ENCODE results near the gene HNRNPUL1. TPM values are rescaled to one million over a fixed set of nuclear protein-coding genes. Genes with fewer than 3 reads are reported as not detected.

Gene HNRNPUL1
- total RNA-seq, 2 experiments from 2014 or later: 194 to 360 TPM

DNA sequence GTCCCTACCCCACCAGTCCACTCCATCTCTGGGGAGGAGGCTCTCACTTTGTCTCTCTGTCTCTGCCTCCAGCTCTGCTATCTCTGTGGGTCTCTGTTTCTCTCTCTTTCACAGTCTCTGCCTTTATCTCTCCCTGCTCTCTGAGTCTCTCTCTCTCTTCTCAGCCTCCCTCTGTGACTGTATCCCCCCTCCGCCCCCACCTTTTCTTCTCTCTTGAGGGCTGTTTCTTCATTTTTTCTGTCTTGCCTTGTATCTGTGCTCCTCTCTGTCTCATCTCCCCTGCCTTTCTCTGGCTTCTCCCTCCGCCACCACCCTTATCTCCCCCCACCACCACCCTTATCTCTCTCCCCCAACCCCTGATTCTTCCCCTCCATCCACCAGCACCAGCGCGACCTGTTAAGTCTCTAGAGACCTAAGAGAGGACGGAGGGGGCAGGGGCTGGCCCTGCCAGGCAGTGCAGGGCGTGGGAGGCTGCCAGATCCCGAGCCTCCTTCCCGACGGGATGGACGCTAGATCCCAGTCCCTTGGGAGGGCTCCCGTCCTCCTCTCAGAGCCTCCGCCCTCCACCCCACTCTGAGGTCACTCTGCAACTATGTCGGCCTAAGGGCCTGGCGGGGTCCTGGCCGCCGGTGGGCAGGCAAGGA, 44.1 kb upstream of the HNRNPUL1 start:
- CTCF ChIA-PET (ENCODE audit: unreplicated experiment): no interaction called here
- Histone ChIP-seq H3K27ac (ENCODE audit: low read depth, low read length, poor library complexity, severe bottlenecking) (no peak overlapping the region), H2AFZ (ENCODE audit: low read length) (no peak overlapping the region), H4K20me1 (ENCODE audit: insufficient read depth, low read length) (no peaks in the 10 kb centered on the region), H3K36me3 (ENCODE audit: insufficient read depth, low read length) (no peaks in the 10 kb centered on the region), H3K9me2 (ENCODE audit: insufficient read depth, low read length) (no peaks in the 10 kb centered on the region), H3K79me2 (ENCODE audit: insufficient read depth, low read depth, low read length) (no peaks in the 10 kb centered on the region), H3K4me2 (ENCODE audit: low read length) (no peak overlapping the region), H3K4me1 (ENCODE audit: insufficient read depth, low read length, poor library complexity, severe bottlenecking) (no peaks in the 10 kb centered on the region), H3K4me3 (ENCODE audit: low read depth, low read length, poor library complexity, severe bottlenecking) (no peak overlapping the region), H3K9me3 (ENCODE audit: low read length) (no peaks in the 10 kb centered on the region)
- POLR2A ChIA-PET: no interaction called here
- BruUV-seq (replicated peaks): no TSS peak
- intact Hi-C loops (cut with micrococcal nuclease; ENCODE audit: unreplicated experiment): no loop called here
- no peak for DNase-seq (ENCODE audit: low spot score)
- no peak for TF ChIP-seq EZH2phosphoT487 (IDR thresholded peaks at IDR 0.05; ENCODE audit: borderline replicate concordance, low read depth, low read length)
- TF ChIP-seq, protein P1, sequence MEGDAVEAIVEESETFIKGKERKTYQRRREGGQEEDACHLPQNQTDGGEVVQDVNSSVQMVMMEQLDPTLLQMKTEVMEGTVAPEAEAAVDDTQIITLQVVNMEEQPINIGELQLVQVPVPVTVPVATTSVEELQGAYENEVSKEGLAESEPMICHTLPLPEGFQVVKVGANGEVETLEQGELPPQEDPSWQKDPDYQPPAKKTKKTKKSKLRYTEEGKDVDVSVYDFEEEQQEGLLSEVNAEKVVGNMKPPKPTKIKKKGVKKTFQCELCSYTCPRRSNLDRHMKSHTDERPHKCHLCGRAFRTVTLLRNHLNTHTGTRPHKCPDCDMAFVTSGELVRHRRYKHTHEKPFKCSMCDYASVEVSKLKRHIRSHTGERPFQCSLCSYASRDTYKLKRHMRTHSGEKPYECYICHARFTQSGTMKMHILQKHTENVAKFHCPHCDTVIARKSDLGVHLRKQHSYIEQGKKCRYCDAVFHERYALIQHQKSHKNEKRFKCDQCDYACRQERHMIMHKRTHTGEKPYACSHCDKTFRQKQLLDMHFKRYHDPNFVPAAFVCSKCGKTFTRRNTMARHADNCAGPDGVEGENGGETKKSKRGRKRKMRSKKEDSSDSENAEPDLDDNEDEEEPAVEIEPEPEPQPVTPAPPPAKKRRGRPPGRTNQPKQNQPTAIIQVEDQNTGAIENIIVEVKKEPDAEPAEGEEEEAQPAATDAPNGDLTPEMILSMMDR (conservative IDR thresholded peaks at IDR 0.05; ENCODE audit: low read length): no peak

DNA sequence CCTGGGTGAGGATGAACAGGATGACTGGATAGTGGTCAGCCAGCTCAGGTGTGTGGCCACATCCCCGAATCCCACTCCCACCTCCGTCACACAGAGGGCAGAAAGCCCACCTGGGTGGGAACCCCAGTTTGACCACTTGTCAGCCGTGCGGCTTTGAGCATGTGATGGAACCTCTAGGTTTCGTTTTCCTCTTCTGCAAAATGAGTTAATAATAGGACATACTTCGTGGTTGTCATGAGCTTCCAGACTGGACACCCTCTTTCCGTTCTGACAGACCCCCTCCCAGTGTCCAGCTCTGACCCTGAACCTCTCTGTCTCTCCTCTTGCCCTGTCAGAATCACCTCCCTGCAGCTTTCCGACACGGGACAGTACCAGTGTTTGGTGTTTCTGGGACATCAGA, 43.4 kb upstream of the HNRNPUL1 start:
- Histone ChIP-seq H3K36me3 (ENCODE audit: insufficient read depth, low read length) (no peaks in the 10 kb centered on the region), H4K20me1 (ENCODE audit: insufficient read depth, low read length) (no peaks in the 10 kb centered on the region), H3K27ac (ENCODE audit: low read depth, low read length, poor library complexity, severe bottlenecking) (no peak overlapping the region), H3K4me1 (ENCODE audit: insufficient read depth, low read length, poor library complexity, severe bottlenecking) (no peaks in the 10 kb centered on the region), H2AFZ (ENCODE audit: low read length) (no peak overlapping the region), H3K9me2 (ENCODE audit: insufficient read depth, low read length) (no peaks in the 10 kb centered on the region), H3K4me2 (ENCODE audit: low read length) (no peak overlapping the region), H3K9me3 (ENCODE audit: low read length) (no peaks in the 10 kb centered on the region), H3K79me2 (ENCODE audit: insufficient read depth, low read depth, low read length) (no peaks in the 10 kb centered on the region), H3K4me3 (ENCODE audit: low read depth, low read length, poor library complexity, severe bottlenecking) (no peak overlapping the region)
- TF ChIP-seq EZH2phosphoT487 (IDR thresholded peaks at IDR 0.05; ENCODE audit: borderline replicate concordance, low read depth, low read length): no peak
- TF ChIP-seq, protein P1 (conservative IDR thresholded peaks at IDR 0.05; ENCODE audit: low read length): no peak
- ChIA-PET CTCF (ENCODE audit: unreplicated experiment) (no interaction called here), POLR2A (no interaction called here)
- DNase-seq (ENCODE audit: low spot score): no peak
- intact Hi-C loops (cut with micrococcal nuclease; ENCODE audit: unreplicated experiment): no loop called here
- no TSS peak for BruUV-seq (replicated peaks)

DNA sequence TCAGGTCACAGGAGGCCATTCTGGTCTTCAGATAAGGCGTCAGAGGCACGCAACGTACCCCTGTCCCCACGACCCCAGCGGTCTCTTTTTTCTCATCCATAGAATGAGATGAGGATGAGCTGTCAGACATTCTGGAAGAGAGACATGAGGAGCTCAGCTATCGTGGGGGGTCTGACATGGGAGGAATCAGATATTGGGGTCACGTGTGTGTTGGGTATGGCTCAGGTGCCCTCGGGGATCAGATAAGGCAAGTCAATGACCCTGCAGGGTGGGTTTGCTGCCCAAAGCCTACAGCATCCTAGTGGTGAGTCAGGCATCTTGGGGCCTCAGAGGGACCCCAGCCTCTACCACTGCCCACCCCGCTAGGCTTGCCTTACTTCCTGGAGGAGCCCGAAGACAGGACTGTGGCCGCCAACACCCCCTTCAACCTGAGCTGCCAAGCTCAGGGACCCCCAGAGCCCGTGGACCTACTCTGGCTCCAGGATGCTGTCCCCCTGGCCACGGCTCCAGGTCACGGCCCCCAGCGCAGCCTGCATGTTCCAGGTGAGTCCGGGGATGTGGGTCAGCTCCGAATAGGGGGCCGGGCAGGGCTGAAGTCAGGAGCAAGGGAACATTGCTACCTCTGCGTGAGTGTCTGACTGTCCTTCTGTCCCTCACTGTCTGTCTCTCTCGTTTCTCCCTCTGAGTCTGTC, 42.5 kb upstream of the HNRNPUL1 start:
- no TSS peak for BruUV-seq (replicated peaks)
- H3K9me2 ChIP-seq (ENCODE audit: insufficient read depth, low read length): no peaks in the 10 kb centered on the region

More for the DNA sequence above, 42.5 kb upstream of the HNRNPUL1 start:
- Histone ChIP-seq H2AFZ (ENCODE audit: low read length) (no peak overlapping the region), H3K4me2 (ENCODE audit: low read length) (no peak overlapping the region), H3K79me2 (ENCODE audit: insufficient read depth, low read depth, low read length) (no peaks in the 10 kb centered on the region), H3K4me1 (ENCODE audit: insufficient read depth, low read length, poor library complexity, severe bottlenecking) (no peaks in the 10 kb centered on the region), H3K36me3 (ENCODE audit: insufficient read depth, low read length) (no peaks in the 10 kb centered on the region), H3K4me3 (ENCODE audit: low read depth, low read length, poor library complexity, severe bottlenecking) (no peak overlapping the region), H4K20me1 (ENCODE audit: insufficient read depth, low read length) (no peaks in the 10 kb centered on the region), H3K27ac (ENCODE audit: low read depth, low read length, poor library complexity, severe bottlenecking) (no peak overlapping the region), H3K9me3 (ENCODE audit: low read length) (no peaks in the 10 kb centered on the region)
- intact Hi-C loops (cut with micrococcal nuclease; ENCODE audit: unreplicated experiment): no loop called here
- DNase-seq (ENCODE audit: low spot score): no peak
- CTCF ChIA-PET (ENCODE audit: unreplicated experiment): no interaction called here
- POLR2A ChIA-PET: no interaction called here
- TF ChIP-seq EZH2phosphoT487 (IDR thresholded peaks at IDR 0.05; ENCODE audit: borderline replicate concordance, low read depth, low read length): no peak
- TF ChIP-seq, protein P1 (conservative IDR thresholded peaks at IDR 0.05; ENCODE audit: low read length): no peak

All from OCI-LY7 (cell line).